ENCODE results near the gene BATF2.

Gene BATF2

DNA sequence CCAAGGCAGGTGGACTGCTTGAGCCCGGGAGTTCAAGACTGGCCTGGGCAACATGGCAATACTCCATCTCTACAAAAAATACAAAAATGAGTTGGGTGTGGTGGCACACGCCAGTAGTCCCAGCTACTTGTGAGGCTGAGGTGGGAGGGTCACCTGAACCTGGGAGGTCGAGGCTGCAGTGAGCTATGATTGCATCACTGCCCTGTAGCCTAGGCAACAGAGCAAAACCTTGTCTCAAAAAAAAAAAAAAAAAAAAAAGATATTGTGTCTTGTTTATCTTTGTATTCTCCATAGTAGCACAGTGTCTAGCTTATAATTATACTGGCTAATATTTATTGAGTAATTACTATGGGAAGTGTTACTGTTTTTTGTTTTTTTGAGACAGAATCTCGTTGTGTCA, 45.2 kb downstream of the BATF2 start:
- H3K9ac ChIP-seq (ENCODE audit: low read length): no peak overlapping the region

GRCh38 chr11:64947208-64947814, 49.5 kb downstream of the BATF2 start:
- no peak overlapping the region for H3K4me3 ChIP-seq (ENCODE audit: low read length)
- H3K9ac ChIP-seq (ENCODE audit: low read length): no peak overlapping the region
- no peaks in the 10 kb centered on the region for H3K4me1 ChIP-seq (ENCODE audit: control insufficient read depth, insufficient read depth, low read length)
- H3K27me3 ChIP-seq (ENCODE audit: control insufficient read depth, insufficient read depth, low read length): no peaks in the 10 kb centered on the region
- H3K36me3 ChIP-seq (ENCODE audit: control insufficient read depth, insufficient read depth, low read length): no peaks in the 10 kb centered on the region
- no peaks in the 10 kb centered on the region for H3K9me3 ChIP-seq (ENCODE audit: control insufficient read depth, low read length)

More for the DNA sequence above, 45.2 kb downstream of the BATF2 start:
- Histone ChIP-seq H3K27me3 (ENCODE audit: control insufficient read depth, insufficient read depth, low read length) (no peaks in the 10 kb centered on the region), H3K4me1 (ENCODE audit: control insufficient read depth, insufficient read depth, low read length) (no peaks in the 10 kb centered on the region), H3K36me3 (ENCODE audit: control insufficient read depth, insufficient read depth, low read length) (no peaks in the 10 kb centered on the region), H3K4me3 (ENCODE audit: low read length) (no peak overlapping the region), H3K9me3 (ENCODE audit: control insufficient read depth, low read length) (no peaks in the 10 kb centered on the region)
